Uterus (tissue), 4 donors: ENCODE data around the gene ARL5A. TPM values are rescaled to one million over a fixed set of nuclear protein-coding genes. Genes with fewer than 3 reads are reported as not detected.

Experiments used
- DNase-seq, 2 donors: peaks; one replicate each; pipeline ENCODE4 v3.0.0-alpha.2; 2019 to 2020
- H3K27ac ChIP-seq, 2 donors: fragments of 200-600 bp; sonication (generic); 1 replicate in 1 of 2; 2 replicates in 1 of 2; pipeline ENCODE4 v1.5.1; 2016 to 2018
- H3K27me3 ChIP-seq, 2 donors: fragments of 200-600 bp; sonication (generic); one replicate each; pipeline ENCODE4 v1.5.1; 2018 to 2019; ENCODE audit warnings: control low read depth in 1 of 2
- H3K36me3 ChIP-seq, 2 donors: fragments of 200-600 bp; sonication (generic); one replicate each; pipeline ENCODE4 v1.5.1; 2019; ENCODE audit warnings: control low read depth in 1 of 2
- H3K4me1 ChIP-seq, 2 donors: fragments of 200-600 bp; sonication (generic); one replicate each; pipeline ENCODE4 v1.5.1; 2018 to 2019; ENCODE audit warnings: control low read depth in 1 of 2
- H3K4me3 ChIP-seq, 2 donors: fragments of 200-600 bp; sonication (generic); 1 replicate in 1 of 2; 2 replicates in 1 of 2; pipeline ENCODE4 v1.5.1; 2018 to 2019; ENCODE audit warnings: mild to moderate bottlenecking in 1 of 2
- H3K9me3 ChIP-seq, 2 donors: fragments of 200-600 bp; sonication (generic); one replicate each; pipeline ENCODE4 v1.5.1; 2019; ENCODE audit warnings: control low read depth in 1 of 2
- POLR2A ChIP-seq, 2 donors: fragments of 450-650 bp; IDR thresholded peaks; one replicate each; pipeline ENCODE4 v1.6.1; 2016; ENCODE audit warnings: antibody characterized with exemption in 2 of 2, mild to moderate bottlenecking in 1 of 2, moderate library complexity in 1 of 2
- intact Hi-C: fragments of 100-400 bp; cut with DNase I; formaldehyde crosslinking; loops from one replicate; pipeline ENCODE4 v1.15.1; 2023; ENCODE audit warnings: low total_unique reads
- total RNA-seq, 4 donors: library from RNA; depleted of rRNA in 3 of 4; stranded (reverse); fragments of >200 nt in 3 of 4; gene quantifications; one replicate each; pipeline versions ENCODE4 v1.1.0 to v1.2.4, GENCODE V29; 2014 to 2023
- TF ChIP-seq, protein P1 (sequence below), 4 experiments: fragments of 200-600 bp in 2 of 4; fragments of 450-650 bp in 2 of 4; sonication (generic) in 2 of 4; IDR thresholded peaks; one replicate each; pipeline ENCODE4 v1.5.1; 2016 to 2019; ENCODE audit warnings: antibody characterized with exemption in 4 of 4, mild to moderate bottlenecking in 2 of 4, moderate library complexity in 1 of 4
- donor health status: DM: yes; HTN: yes; CAD: no.

The ARL5A gene
- total RNA-seq, 4 donors from 2014 or later: 21.2 to 101 (median 40.7) TPM

DNA sequence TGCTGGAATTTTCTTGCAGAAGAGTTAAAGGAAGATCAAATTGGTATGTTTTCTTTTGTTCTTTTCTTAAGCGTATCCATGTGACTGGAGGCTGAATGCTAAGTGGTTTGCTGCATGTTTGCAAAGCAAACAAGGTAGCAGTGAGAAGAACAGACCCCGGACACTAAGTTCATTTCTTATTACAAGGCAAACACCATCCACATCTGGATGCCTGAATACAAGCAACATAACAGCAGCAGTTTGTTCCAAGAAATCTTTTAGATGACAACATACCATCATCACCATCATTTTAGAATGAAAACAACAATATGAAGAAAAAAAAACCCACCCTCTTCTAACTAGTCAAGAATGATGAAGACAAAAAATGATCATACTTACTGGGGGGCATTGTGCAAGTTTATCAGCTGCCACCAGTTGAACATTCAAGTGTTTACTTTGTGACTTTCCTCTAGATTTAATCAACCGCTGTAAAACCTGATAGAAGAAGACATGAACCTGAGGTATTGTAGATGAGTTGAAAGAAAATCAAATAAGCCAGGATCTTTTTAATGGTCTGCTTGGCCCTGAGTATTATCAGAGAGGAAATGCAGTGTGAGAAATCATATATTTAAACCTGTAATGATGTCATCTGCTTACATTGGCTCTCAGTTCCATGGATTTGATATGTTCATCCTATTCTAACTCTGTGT is 25.0 kb upstream of the ARL5A start:
- Histone ChIP-seq H3K36me3 (no peaks in the 10 kb centered on the region), H3K4me1 (no peaks in the 10 kb centered on the region), H3K4me3 (no peak overlapping the region), H3K27me3 (no peaks in the 10 kb centered on the region), H3K27ac (no peak overlapping the region), H3K9me3 (no peaks in the 10 kb centered on the region)
- DNase-seq: no peak
- TF ChIP-seq, protein P1, sequence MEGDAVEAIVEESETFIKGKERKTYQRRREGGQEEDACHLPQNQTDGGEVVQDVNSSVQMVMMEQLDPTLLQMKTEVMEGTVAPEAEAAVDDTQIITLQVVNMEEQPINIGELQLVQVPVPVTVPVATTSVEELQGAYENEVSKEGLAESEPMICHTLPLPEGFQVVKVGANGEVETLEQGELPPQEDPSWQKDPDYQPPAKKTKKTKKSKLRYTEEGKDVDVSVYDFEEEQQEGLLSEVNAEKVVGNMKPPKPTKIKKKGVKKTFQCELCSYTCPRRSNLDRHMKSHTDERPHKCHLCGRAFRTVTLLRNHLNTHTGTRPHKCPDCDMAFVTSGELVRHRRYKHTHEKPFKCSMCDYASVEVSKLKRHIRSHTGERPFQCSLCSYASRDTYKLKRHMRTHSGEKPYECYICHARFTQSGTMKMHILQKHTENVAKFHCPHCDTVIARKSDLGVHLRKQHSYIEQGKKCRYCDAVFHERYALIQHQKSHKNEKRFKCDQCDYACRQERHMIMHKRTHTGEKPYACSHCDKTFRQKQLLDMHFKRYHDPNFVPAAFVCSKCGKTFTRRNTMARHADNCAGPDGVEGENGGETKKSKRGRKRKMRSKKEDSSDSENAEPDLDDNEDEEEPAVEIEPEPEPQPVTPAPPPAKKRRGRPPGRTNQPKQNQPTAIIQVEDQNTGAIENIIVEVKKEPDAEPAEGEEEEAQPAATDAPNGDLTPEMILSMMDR (IDR thresholded peaks at IDR 0.05): no peak
- no peak for TF ChIP-seq POLR2A (IDR thresholded peaks at IDR 0.05)
- intact Hi-C loops: no loop called here

DNA sequence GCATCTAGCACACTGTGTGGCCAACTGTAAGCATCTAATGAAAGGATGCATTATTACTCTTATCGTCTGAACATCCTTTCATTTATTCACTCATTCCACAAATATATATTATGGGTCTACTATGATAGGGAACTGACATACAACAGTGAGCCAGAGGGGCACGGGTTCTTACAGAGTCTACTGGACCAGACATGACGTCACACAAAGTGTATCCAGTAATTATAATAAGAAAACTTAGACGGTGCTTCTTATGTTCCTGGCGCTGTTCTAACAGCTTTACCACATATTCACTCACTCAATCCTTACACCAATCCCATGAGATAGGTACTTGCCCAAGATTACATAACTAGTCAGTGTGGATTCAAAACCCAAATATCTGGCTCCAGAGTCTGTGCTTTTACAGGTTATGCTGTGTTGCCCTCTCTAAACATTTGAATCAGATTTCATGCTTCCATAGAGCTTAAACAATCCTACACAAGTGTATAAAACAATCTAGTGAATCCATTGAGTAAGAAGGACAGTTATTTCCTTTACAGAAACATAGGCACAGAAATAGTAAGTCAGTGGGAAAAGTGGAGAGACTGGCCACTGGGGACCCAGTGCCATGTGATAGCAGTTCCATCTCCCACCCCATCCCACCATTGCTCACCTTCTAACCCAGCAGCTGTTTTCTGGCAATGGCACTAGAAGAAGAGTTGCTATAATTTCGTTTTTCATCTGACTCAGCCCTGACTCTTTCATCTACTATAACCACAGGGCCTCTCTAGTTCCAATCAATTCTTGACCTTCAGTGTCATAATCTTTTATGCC is 24.2 kb upstream of the ARL5A start:
- H3K27ac ChIP-seq: no peak overlapping the region
- TF ChIP-seq, protein P1 (IDR thresholded peaks at IDR 0.05): no peak
- no peak for TF ChIP-seq POLR2A (IDR thresholded peaks at IDR 0.05)
- no peaks in the 10 kb centered on the region for H3K4me1 ChIP-seq
- intact Hi-C loops: no loop called here
- H3K27me3 ChIP-seq: no peaks in the 10 kb centered on the region
- no peaks in the 10 kb centered on the region for H3K36me3 ChIP-seq
- H3K9me3 ChIP-seq: no peaks in the 10 kb centered on the region
- no peak for DNase-seq
- no peak overlapping the region for H3K4me3 ChIP-seq

DNA sequence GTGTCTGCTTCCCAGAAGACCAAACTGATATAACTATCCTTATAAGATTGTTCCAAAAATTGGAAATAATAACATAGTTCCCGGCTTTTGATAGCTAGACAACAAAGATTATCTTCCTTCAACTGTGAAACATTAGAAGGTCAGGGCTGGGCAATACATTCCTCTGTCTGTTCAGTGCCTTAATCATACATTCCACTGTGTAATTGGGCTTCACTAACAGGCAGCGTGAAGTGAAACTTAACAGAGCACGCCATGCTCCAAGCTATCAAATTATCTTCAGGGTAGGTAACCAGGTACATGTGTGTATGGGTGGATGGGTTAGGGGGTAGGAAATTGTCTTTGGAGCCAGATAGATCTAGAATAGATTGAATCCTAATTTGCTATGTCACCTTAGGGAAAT is 23.5 kb upstream of the ARL5A start:
- no peak for DNase-seq

DNA sequence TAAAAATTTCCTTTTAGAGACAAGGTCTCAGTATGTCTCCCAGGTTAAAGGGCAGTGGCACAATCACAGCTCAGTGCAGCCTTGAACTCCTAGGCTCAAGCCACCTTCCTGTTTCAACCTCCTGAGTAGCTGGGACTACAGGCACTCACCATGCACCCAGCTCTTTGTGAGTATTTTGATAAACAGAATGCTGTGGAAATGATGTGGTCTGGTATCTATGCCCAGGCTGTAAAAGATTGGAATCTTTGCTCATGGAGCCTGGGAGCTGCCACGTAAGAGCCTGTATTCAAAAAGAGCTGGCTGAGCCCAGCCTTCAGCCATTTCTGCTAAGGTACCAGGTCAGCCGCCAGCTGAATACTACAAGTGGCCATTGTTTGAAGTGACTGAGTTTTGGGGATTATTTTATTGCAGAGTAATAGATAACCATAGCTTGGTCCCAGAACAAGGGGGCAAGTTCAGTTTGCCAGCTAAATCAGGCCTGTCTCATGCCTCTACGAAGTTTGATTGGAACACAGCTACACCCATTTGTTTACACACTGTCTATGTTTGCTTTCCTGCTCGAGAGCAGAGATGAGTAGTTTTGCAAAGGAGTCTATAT is 21.3 kb upstream of the ARL5A start:
- no peak for DNase-seq
- H3K27ac ChIP-seq: no peak overlapping the region
- intact Hi-C loops: no loop called here
- TF ChIP-seq POLR2A (IDR thresholded peaks at IDR 0.05): no peak
- TF ChIP-seq, protein P1 (IDR thresholded peaks at IDR 0.05): no peak
- H3K4me1 ChIP-seq: no peaks in the 10 kb centered on the region
- H3K9me3 ChIP-seq: no peaks in the 10 kb centered on the region
- H3K27me3 ChIP-seq: no peaks in the 10 kb centered on the region
- no peaks in the 10 kb centered on the region for H3K36me3 ChIP-seq
- H3K4me3 ChIP-seq: no peak overlapping the region

More for the DNA sequence above, 23.5 kb upstream of the ARL5A start:
- H3K36me3 ChIP-seq: no peaks in the 10 kb centered on the region
- TF ChIP-seq POLR2A (IDR thresholded peaks at IDR 0.05): no peak
- TF ChIP-seq, protein P1 (IDR thresholded peaks at IDR 0.05): no peak
- H3K4me3 ChIP-seq: no peak overlapping the region
- H3K27ac ChIP-seq: no peak overlapping the region
- no peaks in the 10 kb centered on the region for H3K9me3 ChIP-seq
- no peaks in the 10 kb centered on the region for H3K4me1 ChIP-seq
- intact Hi-C loops: no loop called here
- H3K27me3 ChIP-seq: no peaks in the 10 kb centered on the region

DNA sequence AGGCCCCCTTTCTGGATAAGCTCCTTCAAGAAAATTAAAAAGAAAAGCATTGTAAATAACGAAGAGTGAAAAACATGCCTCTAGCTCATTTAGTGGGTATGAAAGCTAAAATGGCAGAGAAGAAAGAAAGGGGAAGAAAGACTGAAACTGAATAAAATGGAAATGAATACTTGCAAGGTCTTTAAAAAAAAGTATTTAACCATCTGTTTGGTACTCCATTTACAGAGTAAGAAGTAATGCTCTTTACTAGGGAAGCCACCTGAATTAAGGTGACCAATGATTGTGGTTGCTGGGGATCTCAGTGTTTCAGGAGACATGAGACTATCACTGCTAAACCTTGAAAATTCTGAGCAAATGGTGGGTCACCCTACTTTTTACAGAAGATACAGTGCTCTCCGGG is 17.7 kb upstream of the ARL5A start:
- no peaks in the 10 kb centered on the region for H3K9me3 ChIP-seq
- no peak for DNase-seq
- H3K4me1 ChIP-seq: no peaks in the 10 kb centered on the region
- H3K4me3 ChIP-seq: no peak overlapping the region
- no peaks in the 10 kb centered on the region for H3K27me3 ChIP-seq
- no peaks in the 10 kb centered on the region for H3K36me3 ChIP-seq
- intact Hi-C loops: no loop called here
- no peak for TF ChIP-seq POLR2A (IDR thresholded peaks at IDR 0.05)
- TF ChIP-seq, protein P1 (IDR thresholded peaks at IDR 0.05): no peak
- H3K27ac ChIP-seq: no peak overlapping the region
